Neural cell (in vitro differentiated cells): ENCODE data around the gene GPRIN1. TPM values are rescaled to one million over a fixed set of nuclear protein-coding genes. Genes with fewer than 3 reads are reported as not detected.

ENCODE experiments used
- H2AFZ ChIP-seq: fragments of 200-600, 300-800 bp; sonication (generic), shearing (Covaris generic); 2 replicates; pipeline ENCODE4 v1.6.0; 2014; ENCODE audit warnings: low read depth, mild to moderate bottlenecking, antibody characterized with exemption, low read length, moderate library complexity
- H3F3A ChIP-seq: fragments of 200-600 bp; shearing (Covaris generic); 2 replicates; pipeline ENCODE4 v1.6.1; 2016; ENCODE audit warnings: mild to moderate bottlenecking, moderate library complexity, mixed read lengths, antibody characterized with exemption, low read length; ENCODE audit not compliant: insufficient read depth, poor library complexity, severe bottlenecking
- H3K27ac ChIP-seq: fragments of 200-600, 300-800 bp; sonication (generic), shearing (Covaris generic); 2 replicates; pipeline ENCODE4 v1.5.1; 2014; ENCODE audit warnings: mild to moderate bottlenecking, low read length, moderate library complexity
- H3K27me3 ChIP-seq: fragments of 300-800, 200-600 bp; sonication (generic), shearing (Covaris generic); 2 replicates; pipeline ENCODE4 v1.6.0; 2014; ENCODE audit warnings: mild to moderate bottlenecking, low read depth, low read length, moderate library complexity; ENCODE audit not compliant: insufficient read depth
- H3K36me3 ChIP-seq: fragments of 300-800, 200-600 bp; sonication (generic), shearing (Covaris generic); 2 replicates; pipeline ENCODE4 v1.5.1; 2014; ENCODE audit warnings: mild to moderate bottlenecking, antibody characterized with exemption, low read length, moderate library complexity; ENCODE audit not compliant: insufficient read depth
- H3K4me2 ChIP-seq: fragments of 300-800, 200-600 bp; sonication (generic), shearing (Covaris generic); 2 replicates; pipeline ENCODE4 v1.6.0; 2014; ENCODE audit warnings: mild to moderate bottlenecking, low read length
- H3K4me3 ChIP-seq: fragments of 300-800, 200-600 bp; sonication (generic), shearing (Covaris generic); 2 replicates; pipeline ENCODE4 v1.5.1; 2014; ENCODE audit warnings: mild to moderate bottlenecking, low read length, moderate library complexity
- H3K79me2 ChIP-seq: fragments of 200-600 bp; shearing (Covaris generic); replicated peaks from 2 replicates; pipeline ENCODE4 v1.6.0; 2014; ENCODE audit warnings: mild to moderate bottlenecking, low read length, moderate library complexity; ENCODE audit not compliant: insufficient read depth
- H3K9ac ChIP-seq: fragments of 300-800, 200-600 bp; sonication (generic), shearing (Covaris generic); 2 replicates; pipeline ENCODE4 v1.6.1; 2016; ENCODE audit warnings: mild to moderate bottlenecking, low read length, mixed read lengths
- H3K9me2 ChIP-seq: fragments of 200-600 bp; shearing (Covaris generic); 2 replicates; pipeline ENCODE4 v1.6.1; 2016; ENCODE audit warnings: mild to moderate bottlenecking, low read length, mixed read lengths; ENCODE audit not compliant: insufficient read depth
- H3K9me3 ChIP-seq: fragments of 200-600, 300-800 bp; sonication (generic), shearing (Covaris generic); 2 replicates; pipeline ENCODE4 v1.6.1; 2016; ENCODE audit warnings: mild to moderate bottlenecking, mixed run types, low read length, moderate library complexity, mixed read lengths
- H4K20me1 ChIP-seq: fragments of 200-600 bp; shearing (Covaris generic); 2 replicates; pipeline ENCODE4 v1.6.1; 2016; ENCODE audit warnings: mild to moderate bottlenecking, mixed run types; ENCODE audit not compliant: insufficient read depth
- EP300 ChIP-seq: fragments of 450-650 bp; conservative IDR thresholded peaks from 2 replicates; pipeline ENCODE4 v1.6.1; 2014; ENCODE audit warnings: antibody characterized with exemption, mild to moderate bottlenecking, moderate library complexity; ENCODE audit not compliant: poor library complexity, severe bottlenecking
- EZH2 ChIP-seq: fragments of 200-600, 300-800 bp; shearing (Covaris generic), sonication (generic); IDR thresholded peaks from 2 replicates; pipeline ENCODE4 v1.6.1; 2014; ENCODE audit warnings: antibody characterized with exemption, low read length, borderline replicate concordance, mild to moderate bottlenecking; ENCODE audit not compliant: insufficient read depth, poor library complexity, severe bottlenecking
- MXI1 ChIP-seq: fragments of 450-650 bp; conservative IDR thresholded peaks from 2 replicates; pipeline ENCODE4 v1.6.1; 2014; ENCODE audit warnings: antibody characterized with exemption, mild to moderate bottlenecking; ENCODE audit not compliant: poor library complexity, severe bottlenecking
- POLR2AphosphoS5 ChIP-seq: IDR thresholded peaks from 2 replicates; pipeline ENCODE4 v1.6.1; 2012
- RAD21 ChIP-seq: fragments of 450-650 bp; conservative IDR thresholded peaks from 2 replicates; pipeline ENCODE4 v1.6.1; 2014; ENCODE audit warnings: antibody characterized with exemption, mild to moderate bottlenecking, moderate library complexity
- SMC3 ChIP-seq: fragments of 450-650 bp; conservative IDR thresholded peaks from 2 replicates; pipeline ENCODE4 v1.6.1; 2014; ENCODE audit warnings: antibody characterized with exemption, mild to moderate bottlenecking, moderate library complexity; ENCODE audit not compliant: poor library complexity
- TAF1 ChIP-seq: IDR thresholded peaks from 2 replicates; pipeline ENCODE4 v1.6.1; 2012; ENCODE audit warnings: low read depth
- polyA plus RNA-seq: library from polyadenylated mRNA; depleted of rRNA; stranded (reverse); fragments of >200 nt; gene quantifications from 2 replicates; pipeline ENCODE4 v1.2.3, GENCODE V29; 2014
- TF ChIP-seq, protein P1 (sequence below): fragments of 450-650 bp; IDR thresholded peaks from 2 replicates; pipeline ENCODE4 v1.5.1; 2014; ENCODE audit warnings: antibody characterized with exemption, mild to moderate bottlenecking, moderate library complexity; ENCODE audit not compliant: poor library complexity, severe bottlenecking
- TF ChIP-seq, protein P2 (sequence below): IDR thresholded peaks from 2 replicates; pipeline ENCODE4 v1.6.1; 2012; ENCODE audit warnings: borderline replicate concordance

The GPRIN1 gene
- polyA plus RNA-seq, 1 donor from 2014 or later, result 32.3 TPM

DNA sequence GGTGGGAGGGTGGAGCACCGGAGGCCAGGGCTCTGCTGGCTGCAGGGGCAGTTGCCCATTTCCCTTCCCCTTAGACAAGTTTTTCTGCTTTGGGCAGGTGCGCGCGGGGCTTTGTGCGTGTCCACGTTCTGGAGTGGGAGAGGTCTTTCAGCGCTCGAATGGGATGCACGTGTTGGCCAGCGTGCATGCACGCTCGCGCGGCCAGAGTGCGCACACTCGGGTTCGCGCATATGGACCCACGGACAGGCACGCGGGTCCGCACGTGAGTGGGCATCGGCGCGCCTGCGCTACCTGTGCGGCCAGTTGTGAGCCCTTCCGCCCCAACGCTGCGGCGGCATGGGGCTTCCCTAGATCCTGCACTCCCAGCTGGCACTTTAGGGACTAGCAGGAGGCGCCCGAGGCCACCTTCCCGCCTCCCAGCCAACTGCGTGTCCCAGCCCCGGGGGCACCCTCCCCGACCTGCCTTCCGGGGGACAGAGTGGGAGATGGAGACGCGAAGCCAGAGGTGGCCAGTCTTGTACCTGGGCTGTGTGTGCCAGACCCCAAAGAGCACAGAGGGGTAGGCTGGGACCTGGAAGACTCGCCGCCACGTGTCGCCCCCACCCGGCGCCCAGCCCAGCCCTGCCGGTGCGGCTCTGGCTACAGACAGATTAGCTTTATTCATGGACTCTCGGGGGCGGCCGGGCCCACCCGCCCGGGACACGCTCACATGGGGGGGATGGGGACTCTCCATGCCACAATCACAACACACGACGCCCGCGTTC is 9.8 kb upstream of the GPRIN1 start:
- no peaks in the 10 kb centered on the region for H3K9me3 ChIP-seq
- TF ChIP-seq POLR2AphosphoS5 (no peak), SMC3 (peak; percentile 7), MXI1 (peak; percentile 28)
- TF ChIP-seq, protein P1, sequence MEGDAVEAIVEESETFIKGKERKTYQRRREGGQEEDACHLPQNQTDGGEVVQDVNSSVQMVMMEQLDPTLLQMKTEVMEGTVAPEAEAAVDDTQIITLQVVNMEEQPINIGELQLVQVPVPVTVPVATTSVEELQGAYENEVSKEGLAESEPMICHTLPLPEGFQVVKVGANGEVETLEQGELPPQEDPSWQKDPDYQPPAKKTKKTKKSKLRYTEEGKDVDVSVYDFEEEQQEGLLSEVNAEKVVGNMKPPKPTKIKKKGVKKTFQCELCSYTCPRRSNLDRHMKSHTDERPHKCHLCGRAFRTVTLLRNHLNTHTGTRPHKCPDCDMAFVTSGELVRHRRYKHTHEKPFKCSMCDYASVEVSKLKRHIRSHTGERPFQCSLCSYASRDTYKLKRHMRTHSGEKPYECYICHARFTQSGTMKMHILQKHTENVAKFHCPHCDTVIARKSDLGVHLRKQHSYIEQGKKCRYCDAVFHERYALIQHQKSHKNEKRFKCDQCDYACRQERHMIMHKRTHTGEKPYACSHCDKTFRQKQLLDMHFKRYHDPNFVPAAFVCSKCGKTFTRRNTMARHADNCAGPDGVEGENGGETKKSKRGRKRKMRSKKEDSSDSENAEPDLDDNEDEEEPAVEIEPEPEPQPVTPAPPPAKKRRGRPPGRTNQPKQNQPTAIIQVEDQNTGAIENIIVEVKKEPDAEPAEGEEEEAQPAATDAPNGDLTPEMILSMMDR, result peak; percentile 41
- H3K4me3 ChIP-seq, result peak overlapping the region; percentile 54
- no peak overlapping the region for H3K9ac ChIP-seq
- H3K9me2 ChIP-seq, result no peaks in the 10 kb centered on the region
- H3K27me3 ChIP-seq, result peaks cover 40% of the 10 kb centered on the region
- H2AFZ ChIP-seq, result no peak overlapping the region
- H3F3A ChIP-seq, result no peaks in the 10 kb centered on the region
- H3K4me2 ChIP-seq, result no peak overlapping the region
- H3K36me3 ChIP-seq, result no peaks in the 10 kb centered on the region
- H3K79me2 ChIP-seq, result no peaks in the 10 kb centered on the region
- no peaks in the 10 kb centered on the region for H4K20me1 ChIP-seq
- H3K27ac ChIP-seq, result no peak overlapping the region

DNA sequence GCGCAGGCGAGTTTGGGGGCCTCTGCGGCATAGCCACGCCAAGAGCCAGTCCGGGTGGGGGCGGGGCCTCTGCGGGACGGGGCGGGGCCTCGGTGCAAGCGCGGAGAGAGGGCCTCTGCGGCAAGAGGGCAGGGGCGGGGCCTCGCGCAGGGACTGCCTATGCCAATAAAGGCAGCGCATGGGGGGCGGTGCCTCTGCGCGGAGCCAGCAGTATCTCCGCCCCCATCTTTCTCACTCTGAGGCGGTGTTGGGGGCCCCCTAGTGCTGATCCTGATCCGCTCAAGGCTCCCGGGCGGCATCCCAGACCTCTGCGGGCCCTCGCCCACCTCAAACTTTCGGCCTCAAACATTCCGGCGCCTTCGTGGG is 9.2 kb upstream of the GPRIN1 start:
- no peak overlapping the region for H3K9ac ChIP-seq
- H3K4me2 ChIP-seq, result no peak overlapping the region
- H3K27ac ChIP-seq, result no peak overlapping the region
- peak overlapping the region; percentile 54 for H3K4me3 ChIP-seq
- TF ChIP-seq SMC3 (peak; percentile 65), POLR2AphosphoS5 (no peak), MXI1 (no peak), TAF1 (no peak), EP300 (no peak), RAD21 (peak; percentile 76), EZH2 (no peak)
- TF ChIP-seq, protein P1, result peak; percentile 72
- TF ChIP-seq, protein P2, sequence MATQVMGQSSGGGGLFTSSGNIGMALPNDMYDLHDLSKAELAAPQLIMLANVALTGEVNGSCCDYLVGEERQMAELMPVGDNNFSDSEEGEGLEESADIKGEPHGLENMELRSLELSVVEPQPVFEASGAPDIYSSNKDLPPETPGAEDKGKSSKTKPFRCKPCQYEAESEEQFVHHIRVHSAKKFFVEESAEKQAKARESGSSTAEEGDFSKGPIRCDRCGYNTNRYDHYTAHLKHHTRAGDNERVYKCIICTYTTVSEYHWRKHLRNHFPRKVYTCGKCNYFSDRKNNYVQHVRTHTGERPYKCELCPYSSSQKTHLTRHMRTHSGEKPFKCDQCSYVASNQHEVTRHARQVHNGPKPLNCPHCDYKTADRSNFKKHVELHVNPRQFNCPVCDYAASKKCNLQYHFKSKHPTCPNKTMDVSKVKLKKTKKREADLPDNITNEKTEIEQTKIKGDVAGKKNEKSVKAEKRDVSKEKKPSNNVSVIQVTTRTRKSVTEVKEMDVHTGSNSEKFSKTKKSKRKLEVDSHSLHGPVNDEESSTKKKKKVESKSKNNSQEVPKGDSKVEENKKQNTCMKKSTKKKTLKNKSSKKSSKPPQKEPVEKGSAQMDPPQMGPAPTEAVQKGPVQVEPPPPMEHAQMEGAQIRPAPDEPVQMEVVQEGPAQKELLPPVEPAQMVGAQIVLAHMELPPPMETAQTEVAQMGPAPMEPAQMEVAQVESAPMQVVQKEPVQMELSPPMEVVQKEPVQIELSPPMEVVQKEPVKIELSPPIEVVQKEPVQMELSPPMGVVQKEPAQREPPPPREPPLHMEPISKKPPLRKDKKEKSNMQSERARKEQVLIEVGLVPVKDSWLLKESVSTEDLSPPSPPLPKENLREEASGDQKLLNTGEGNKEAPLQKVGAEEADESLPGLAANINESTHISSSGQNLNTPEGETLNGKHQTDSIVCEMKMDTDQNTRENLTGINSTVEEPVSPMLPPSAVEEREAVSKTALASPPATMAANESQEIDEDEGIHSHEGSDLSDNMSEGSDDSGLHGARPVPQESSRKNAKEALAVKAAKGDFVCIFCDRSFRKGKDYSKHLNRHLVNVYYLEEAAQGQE, result no peak
- no peaks in the 10 kb centered on the region for H4K20me1 ChIP-seq
- no peaks in the 10 kb centered on the region for H3K79me2 ChIP-seq
- H3K9me2 ChIP-seq, result no peaks in the 10 kb centered on the region
- no peaks in the 10 kb centered on the region for H3K9me3 ChIP-seq
- H2AFZ ChIP-seq, result no peak overlapping the region
- no peaks in the 10 kb centered on the region for H3K36me3 ChIP-seq
- peaks cover 40% of the 10 kb centered on the region for H3K27me3 ChIP-seq
- H3F3A ChIP-seq, result no peaks in the 10 kb centered on the region
